GM06990 (cell line): ENCODE data around the gene SPTBN1.

ENCODE experiments used
- DNase-seq: peaks from one replicate; pipeline ENCODE4 v3.0.0-alpha.2; 2011; ENCODE audit not compliant: insufficient read length; ENCODE audit errors: extremely low read depth
- H3K27me3 ChIP-seq: replicated peaks from 2 replicates; pipeline ENCODE4 v1.6.0; 2011; ENCODE audit warnings: low read length; ENCODE audit not compliant: control insufficient read depth, insufficient read depth
- H3K36me3 ChIP-seq: 2 replicates; pipeline ENCODE4 v1.5.1; 2011; ENCODE audit warnings: low read length; ENCODE audit not compliant: control insufficient read depth, insufficient read depth
- H3K4me3 ChIP-seq: replicated peaks from 2 replicates; pipeline ENCODE4 v1.5.1; 2011; ENCODE audit warnings: low read depth, mild to moderate bottlenecking, control low read depth, low read length
- CTCF ChIP-seq: IDR thresholded peaks from 2 replicates; pipeline ENCODE4 v1.5.1; 2011; ENCODE audit warnings: low read length, control low read depth, mild to moderate bottlenecking, inconsistent platforms; ENCODE audit not compliant: insufficient read depth, poor library complexity, severe bottlenecking

The SPTBN1 gene

GRCh38 chr2:54420524-54421172 is 35.5 kb upstream of the SPTBN1 start:
- DNase-seq = no peak
- H3K36me3 ChIP-seq = no peaks in the 10 kb centered on the region
- H3K27me3 ChIP-seq = no peaks in the 10 kb centered on the region
- TF ChIP-seq CTCF = no peak
- H3K4me3 ChIP-seq = no peak overlapping the region

- no peak for DNase-seq
- TF ChIP-seq CTCF = no peak
Observed at GRCh38 chr2:54422072-54422581, 34.0 kb upstream of the SPTBN1 start.

GRCh38 chr2:54423213-54423612 is 32.9 kb upstream of the SPTBN1 start:
- Histone ChIP-seq H3K4me3 (no peak overlapping the region), H3K36me3 (no peaks in the 10 kb centered on the region), H3K27me3 (no peaks in the 10 kb centered on the region)
- TF ChIP-seq CTCF = no peak
- DNase-seq = no peak

More at GRCh38 chr2:54422072-54422581, 34.0 kb upstream of the SPTBN1 start:
- no peaks in the 10 kb centered on the region for H3K36me3 ChIP-seq
- H3K27me3 ChIP-seq = no peaks in the 10 kb centered on the region
- no peak overlapping the region for H3K4me3 ChIP-seq

GRCh38 chr2:54424555-54425163 is 31.5 kb upstream of the SPTBN1 start:
- no peak for TF ChIP-seq CTCF
- no peak overlapping the region for H3K4me3 ChIP-seq
- DNase-seq = no peak
- H3K27me3 ChIP-seq = no peaks in the 10 kb centered on the region
- H3K36me3 ChIP-seq = no peaks in the 10 kb centered on the region

GRCh38 chr2:54428108-54428831 is 27.9 kb upstream of the SPTBN1 start:
- TF ChIP-seq CTCF = no peak
- Histone ChIP-seq H3K36me3 (no peaks in the 10 kb centered on the region), H3K4me3 (no peak overlapping the region), H3K27me3 (no peaks in the 10 kb centered on the region)
- no peak for DNase-seq
